NK-92 (cell line): ENCODE results near the gene TUBGCP3.
"Not testable (repeated sequence)": the region's sequence is repeated elsewhere in the genome, so short reads cannot be mapped to it uniquely, and the experiment has no call there.

Experiments
- DNase-seq: peaks from one replicate; lab custom pipeline; 2025; ENCODE audit not compliant: unreplicated experiment; lab: John Stamatoyannopoulos, UW

Gene TUBGCP3, protein sequence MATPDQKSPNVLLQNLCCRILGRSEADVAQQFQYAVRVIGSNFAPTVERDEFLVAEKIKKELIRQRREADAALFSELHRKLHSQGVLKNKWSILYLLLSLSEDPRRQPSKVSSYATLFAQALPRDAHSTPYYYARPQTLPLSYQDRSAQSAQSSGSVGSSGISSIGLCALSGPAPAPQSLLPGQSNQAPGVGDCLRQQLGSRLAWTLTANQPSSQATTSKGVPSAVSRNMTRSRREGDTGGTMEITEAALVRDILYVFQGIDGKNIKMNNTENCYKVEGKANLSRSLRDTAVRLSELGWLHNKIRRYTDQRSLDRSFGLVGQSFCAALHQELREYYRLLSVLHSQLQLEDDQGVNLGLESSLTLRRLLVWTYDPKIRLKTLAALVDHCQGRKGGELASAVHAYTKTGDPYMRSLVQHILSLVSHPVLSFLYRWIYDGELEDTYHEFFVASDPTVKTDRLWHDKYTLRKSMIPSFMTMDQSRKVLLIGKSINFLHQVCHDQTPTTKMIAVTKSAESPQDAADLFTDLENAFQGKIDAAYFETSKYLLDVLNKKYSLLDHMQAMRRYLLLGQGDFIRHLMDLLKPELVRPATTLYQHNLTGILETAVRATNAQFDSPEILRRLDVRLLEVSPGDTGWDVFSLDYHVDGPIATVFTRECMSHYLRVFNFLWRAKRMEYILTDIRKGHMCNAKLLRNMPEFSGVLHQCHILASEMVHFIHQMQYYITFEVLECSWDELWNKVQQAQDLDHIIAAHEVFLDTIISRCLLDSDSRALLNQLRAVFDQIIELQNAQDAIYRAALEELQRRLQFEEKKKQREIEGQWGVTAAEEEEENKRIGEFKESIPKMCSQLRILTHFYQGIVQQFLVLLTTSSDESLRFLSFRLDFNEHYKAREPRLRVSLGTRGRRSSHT

GRCh38 chr13:112587764-112588489 lies at the start of gene TUBGCP3:
Gene TUBGCP3 (minus strand): TSS chr13:112588153. CDS start chr13:112587980, 173 bp downstream.
- no peak for DNase-seq

GRCh38 chr13:112637017-112637801 lies 49.3 kb upstream of the TUBGCP3 start:
- DNase-seq: no peak

GRCh38 chr13:112636401-112636975 lies 48.5 kb upstream of the TUBGCP3 start:
- DNase-seq: no peak

DNA sequence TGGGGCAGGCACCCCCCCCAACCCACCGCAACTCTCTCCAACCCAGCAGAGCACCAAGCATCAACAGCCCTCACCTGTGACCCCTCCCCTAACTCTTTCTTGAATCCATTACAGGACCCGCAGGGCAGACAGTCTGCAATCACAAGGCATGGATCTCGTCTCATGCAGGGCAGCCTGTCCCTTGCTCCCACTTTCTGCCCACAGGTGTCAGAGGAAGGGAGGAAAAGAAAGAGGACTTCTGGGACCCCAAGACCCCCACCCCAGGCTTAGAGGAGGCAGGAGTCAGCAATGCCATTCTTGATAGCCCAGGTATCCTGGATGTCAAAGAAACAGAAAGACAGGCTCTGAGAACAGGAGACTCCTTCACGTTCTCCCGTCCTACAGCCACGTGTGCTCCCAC lies 47.4 kb upstream of the TUBGCP3 start:
- DNase-seq: no peak

DNA sequence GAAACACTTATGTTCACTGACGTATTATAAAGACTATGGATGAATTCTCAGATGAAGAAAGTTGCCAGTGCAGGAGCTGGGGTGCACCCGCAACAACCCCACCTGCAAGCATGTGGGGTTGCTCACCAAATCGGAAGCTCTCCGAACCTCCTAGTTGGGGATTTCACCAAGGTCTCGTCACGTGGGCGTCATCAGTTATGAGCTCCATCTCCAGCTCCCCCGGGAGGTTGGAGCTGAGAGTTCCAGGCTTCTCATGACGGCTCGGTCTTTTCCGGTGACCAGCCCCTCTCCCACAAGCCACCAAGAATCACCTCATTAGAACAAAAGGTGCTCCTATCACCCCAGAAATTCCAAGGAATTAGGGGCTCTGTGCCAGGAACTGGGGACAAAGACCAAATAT lies 46.1 kb upstream of the TUBGCP3 start:
- DNase-seq: no peak

DNA sequence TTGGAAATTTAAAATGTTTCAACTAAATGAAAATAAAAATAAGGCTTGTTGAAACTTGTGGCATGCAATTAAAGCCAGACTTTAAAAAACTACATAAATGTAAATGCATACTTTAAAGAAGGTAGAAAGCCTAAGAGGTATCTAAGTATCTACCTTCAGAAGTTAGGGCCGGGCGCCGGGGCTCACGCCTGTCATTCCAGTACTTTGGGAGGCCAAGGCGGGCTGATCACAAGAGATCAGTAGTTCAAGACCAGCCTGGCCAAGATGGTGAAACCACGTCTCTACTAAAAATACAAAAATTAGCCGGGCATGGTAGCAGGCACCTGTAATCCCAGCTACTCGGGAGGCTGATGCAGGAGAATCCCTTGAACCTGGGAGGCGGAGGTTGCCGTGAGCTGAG lies 42.3 kb upstream of the TUBGCP3 start:
- DNase-seq: not testable (repeated sequence)

- no peak for DNase-seq
These were observed 41.2 kb upstream of the TUBGCP3 start for GRCh38 chr13:112629161-112629560.

DNA sequence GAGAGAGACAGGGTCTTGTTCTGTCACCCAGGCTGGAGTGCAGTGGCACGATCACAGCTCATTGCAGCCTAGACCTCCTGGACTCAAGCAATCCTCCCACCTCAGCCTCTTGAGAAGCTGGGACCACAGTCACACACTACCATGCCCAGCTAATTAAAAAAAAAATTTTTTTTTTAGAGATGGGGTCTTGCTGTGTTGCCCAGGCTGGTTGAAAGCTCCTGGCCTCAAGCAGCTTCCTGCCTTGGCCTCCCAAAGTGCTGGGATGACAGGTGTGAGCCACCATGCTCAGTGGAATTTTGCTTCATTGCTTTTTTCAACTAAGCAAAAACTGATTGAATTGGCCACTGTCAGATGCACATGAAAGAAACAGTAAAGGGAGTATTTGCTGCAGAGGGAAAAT lies 39.7 kb upstream of the TUBGCP3 start:
- not testable (repeated sequence) for DNase-seq

DNA sequence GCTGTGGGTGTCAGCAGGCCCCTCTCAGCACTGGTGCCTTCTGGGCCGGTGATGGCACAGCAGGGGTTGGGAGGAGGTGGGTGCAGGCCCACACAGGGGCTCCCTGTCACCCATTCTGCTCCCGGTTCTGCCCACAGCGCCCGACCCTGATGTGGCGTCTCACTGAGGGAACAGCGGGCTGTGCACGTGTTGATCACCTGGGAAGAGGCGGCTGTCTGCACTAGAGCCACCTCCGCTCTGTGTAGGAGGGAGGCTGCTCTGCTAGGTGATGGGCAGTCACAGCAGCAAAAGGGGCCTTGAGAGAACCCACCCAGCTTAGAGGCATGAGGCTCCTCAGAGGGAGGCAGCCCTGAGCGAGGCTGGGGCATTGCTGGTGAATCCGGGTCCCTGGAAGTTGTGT lies 39.2 kb upstream of the TUBGCP3 start:
- DNase-seq: no peak

DNA sequence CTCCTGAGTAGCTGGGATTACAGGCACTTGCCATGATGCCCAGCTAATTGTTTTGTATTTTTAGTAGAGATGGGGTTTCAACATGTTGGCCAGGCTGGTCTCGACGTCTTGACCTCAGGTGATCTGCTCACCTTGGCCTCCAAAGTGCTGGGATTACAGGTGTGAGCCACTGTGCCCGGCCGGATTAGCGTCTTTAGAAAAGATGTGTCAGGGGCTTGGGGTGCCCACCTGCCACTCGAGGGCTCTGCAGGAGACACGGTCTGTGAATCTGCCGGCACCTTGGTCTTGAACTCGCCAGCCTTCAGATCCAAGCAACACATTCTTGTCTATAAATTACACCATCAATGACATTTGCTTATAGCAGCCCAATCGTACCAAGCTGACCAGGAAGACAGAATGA lies 38.8 kb upstream of the TUBGCP3 start:
- no peak for DNase-seq

GRCh38 chr13:112626124-112626523 lies 38.2 kb upstream of the TUBGCP3 start:
- no peak for DNase-seq

- DNase-seq: no peak
These were observed 37.7 kb upstream of the TUBGCP3 start for GRCh38 chr13:112625698-112626097.

DNA sequence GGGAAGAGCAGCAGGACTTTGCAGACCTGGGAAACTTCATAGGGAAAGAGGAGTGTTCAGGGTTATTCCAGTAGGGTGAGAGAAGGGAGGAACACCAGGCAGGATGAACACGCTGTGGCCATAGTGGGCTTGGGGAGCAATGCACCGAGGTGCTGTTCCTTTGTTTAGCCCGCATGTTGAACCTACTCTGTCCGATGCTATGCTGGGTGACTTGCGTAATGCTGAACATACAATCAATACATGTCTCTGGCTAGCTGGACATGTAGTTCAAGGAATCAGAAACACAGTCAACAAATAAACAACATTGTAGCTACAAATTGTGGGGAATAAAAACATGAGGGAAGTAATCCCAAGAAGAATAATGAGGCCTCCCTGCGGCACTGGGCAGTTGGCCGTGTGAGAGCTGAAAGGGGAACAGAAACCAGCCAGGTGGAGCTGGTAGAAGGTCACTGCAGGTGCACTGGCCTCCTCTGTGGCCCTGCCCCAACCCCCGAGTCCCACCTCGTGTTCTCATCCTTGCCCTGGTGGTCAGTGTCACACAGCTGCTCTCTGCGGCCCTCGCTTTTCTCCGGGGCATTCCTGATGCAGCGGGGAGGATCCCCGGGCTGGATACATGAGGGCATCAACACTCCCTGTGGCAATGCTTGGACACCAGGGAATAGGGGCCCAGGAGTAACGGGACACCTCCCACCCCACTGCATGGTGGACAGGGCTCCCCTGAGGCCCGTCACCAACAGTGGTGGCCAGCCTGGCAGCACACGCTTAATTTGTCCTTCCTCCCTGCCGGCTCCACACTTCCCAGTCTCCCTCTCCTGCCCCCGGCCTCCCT lies 36.9 kb upstream of the TUBGCP3 start:
- DNase-seq: no peak

DNA sequence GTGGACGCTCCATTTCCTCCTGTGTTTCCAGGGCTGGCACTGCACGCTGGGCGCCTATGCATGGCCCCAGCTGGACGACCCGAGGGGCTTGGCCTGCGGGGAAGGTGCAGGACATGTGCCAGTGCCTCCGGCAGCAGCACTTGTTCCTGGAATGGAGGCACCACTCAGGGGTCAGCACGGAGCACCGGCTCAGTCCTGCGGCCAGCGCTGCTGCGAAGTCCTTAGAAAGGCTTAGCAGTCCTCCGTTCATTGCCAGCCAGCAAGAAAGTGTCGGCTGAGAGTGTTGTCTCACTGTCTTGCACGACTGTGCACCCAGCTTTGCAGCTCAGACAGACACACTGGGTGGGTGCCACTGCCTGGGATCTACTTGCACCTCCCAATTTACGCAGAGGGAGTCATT lies 36.1 kb upstream of the TUBGCP3 start:
- DNase-seq: no peak

- no peak for DNase-seq
These were observed 35.2 kb upstream of the TUBGCP3 start for GRCh38 chr13:112623051-112623711.

DNA sequence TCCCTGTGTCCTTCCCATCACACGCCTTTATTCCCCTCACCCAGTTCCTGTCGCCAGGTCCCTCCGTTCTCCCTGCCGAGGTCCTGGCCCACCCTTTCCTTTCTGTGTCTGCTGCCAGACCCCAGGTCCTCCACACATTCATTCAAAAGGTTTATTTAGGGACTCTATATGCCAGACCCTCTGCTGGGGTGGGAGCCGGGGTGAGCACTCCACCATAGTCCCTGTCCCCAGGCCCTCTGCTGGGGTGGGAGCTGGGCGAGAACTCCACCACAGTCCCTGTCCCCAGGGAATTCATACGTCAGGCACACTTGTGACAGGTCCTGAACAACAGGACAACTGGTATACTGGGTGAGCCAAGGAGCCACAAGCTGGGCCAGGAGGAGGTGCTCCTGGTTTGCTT lies 34.4 kb upstream of the TUBGCP3 start:
- DNase-seq: no peak

- no peak for DNase-seq
These were observed 32.0 kb upstream of the TUBGCP3 start for GRCh38 chr13:112619730-112620631.

- DNase-seq: no peak
These were observed 30.5 kb upstream of the TUBGCP3 start for GRCh38 chr13:112618501-112618900.
